HG02571 (cell line): ENCODE measurements around the gene HRCT1.

Experiments used
- ATAC-seq: cut with Tn5 transposase; IDR thresholded peaks from one replicate; pipeline ENCODE4 v1.9.1; 2021; ENCODE audit warnings: mild to moderate bottlenecking, moderate library complexity; ENCODE audit not compliant: unreplicated experiment

The HRCT1 gene

GRCh38 chr9:35940458-35941407 lies 34.7 kb downstream of the HRCT1 start:
- ATAC-seq = no peak

- no peak for ATAC-seq
Observed at GRCh38 chr9:35942286-35942685, 36.3 kb downstream of the HRCT1 start.

- ATAC-seq = no peak
Observed at GRCh38 chr9:35944173-35944572, 38.2 kb downstream of the HRCT1 start.

- ATAC-seq = no peak
Observed at GRCh38 chr9:35944841-35945240, 38.8 kb downstream of the HRCT1 start.

- ATAC-seq = no peak
Observed at GRCh38 chr9:35945341-35946018, 39.5 kb downstream of the HRCT1 start.

GRCh38 chr9:35948451-35948850 lies 42.4 kb downstream of the HRCT1 start:
- ATAC-seq = no peak

- ATAC-seq = no peak
Observed at GRCh38 chr9:35948901-35949318, 42.9 kb downstream of the HRCT1 start.

- no peak for ATAC-seq
Observed at GRCh38 chr9:35951736-35952135, 45.7 kb downstream of the HRCT1 start.

- ATAC-seq = no peak
Observed at GRCh38 chr9:35952526-35953191, 46.7 kb downstream of the HRCT1 start.

GRCh38 chr9:35954942-35955546 lies 49.0 kb downstream of the HRCT1 start:
- no peak for ATAC-seq

GRCh38 chr9:35956651-35957050 lies 50.6 kb downstream of the HRCT1 start:
- no peak for ATAC-seq
